Esophagus muscularis mucosa (tissue), 4 donors: ENCODE data around the gene RNFT2. TPM values are rescaled to one million over a fixed set of nuclear protein-coding genes. Genes with fewer than 3 reads are reported as not detected.

Experiments used
- DNase-seq: peaks from one replicate; pipeline ENCODE4 v3.0.0-alpha.2; 2017; ENCODE audit errors: extremely low spot score
- H3K27ac ChIP-seq, 4 donors: fragments of 200-600 bp; sonication (generic); replicated peaks in 1 of 4; 1 replicate in 3 of 4; 2 replicates in 1 of 4; pipeline ENCODE4 v1.5.1; 2016 to 2019; ENCODE audit warnings: mild to moderate bottlenecking in 1 of 4
- H3K27me3 ChIP-seq, 4 donors: fragments of 200-600 bp; sonication (generic); one replicate each; pipeline versions ENCODE4 v1.5.1 to v1.6.0; 2016 to 2019
- H3K36me3 ChIP-seq, 4 donors: fragments of 200-600 bp; sonication (generic); one replicate each; pipeline ENCODE4 v1.5.1; 2016 to 2019
- H3K4me1 ChIP-seq, 4 donors: fragments of 200-600 bp; sonication (generic); one replicate each; pipeline ENCODE4 v1.5.1; 2016 to 2019
- H3K4me3 ChIP-seq, 4 donors: fragments of 200-600 bp; sonication (generic); 1 replicate in 2 of 4; 2 replicates in 2 of 4; pipeline ENCODE4 v1.5.1; 2016 to 2019; ENCODE audit warnings: mild to moderate bottlenecking in 4 of 4, moderate library complexity in 1 of 4
- H3K9me3 ChIP-seq, 4 donors: fragments of 200-600 bp; sonication (generic); 1 replicate in 3 of 4; 2 replicates in 1 of 4; pipeline ENCODE4 v1.5.1; 2016 to 2019
- EP300 ChIP-seq: sonication (generic); formaldehyde crosslinking; IDR thresholded peaks from one replicate; pipeline ENCODE4 v1.6.1; 2017; ENCODE audit warnings: antibody characterized with exemption
- POLR2A ChIP-seq: fragments of 450-650 bp; IDR thresholded peaks from one replicate; pipeline ENCODE4 v1.6.1; 2017; ENCODE audit warnings: antibody characterized with exemption, moderate library complexity, mild to moderate bottlenecking, low read depth
- POLR2AphosphoS5 ChIP-seq, 2 donors: sonication (generic); formaldehyde crosslinking; IDR thresholded peaks; one replicate each; pipeline ENCODE4 v1.6.1; 2017; ENCODE audit warnings: antibody characterized with exemption in 2 of 2
- WGBS: methylation state at CpG from one replicate; pipeline ENCODE4 v1.1.5; 2018; 5-methylcytosine and 5-hydroxymethylcytosine counted together
- intact Hi-C: fragments of 100-400 bp; cut with DNase I; formaldehyde crosslinking; loops from one replicate; pipeline ENCODE4 v1.15.1; 2023
- small RNA-seq, 3 donors: library from RNA; depleted of rRNA; stranded (forward); fragments of <200 nt; gene quantifications; one replicate each; pipeline ENCODE3, GENCODE V24; 2016
- total RNA-seq, 4 donors: library from RNA; depleted of rRNA; stranded (reverse); fragments of >200 nt; gene quantifications; one replicate each; pipeline versions ENCODE4 v1.1.0 to v1.2.1, GENCODE V29; 2016
- TF ChIP-seq, protein P1 (sequence below), 3 experiments: fragments of 200-600 bp in 2 of 3; fragments of 450-650 bp in 1 of 3; sonication (generic) in 2 of 3; IDR thresholded peaks; one replicate each; pipeline ENCODE4 v1.5.1; 2017 to 2019; ENCODE audit warnings: antibody characterized with exemption in 3 of 3, mild to moderate bottlenecking in 2 of 3, moderate library complexity in 1 of 3

RNFT2 gene
- total RNA-seq, 4 donors from 2014 or later = 0.17 to 0.63 (median 0.34) TPM

DNA sequence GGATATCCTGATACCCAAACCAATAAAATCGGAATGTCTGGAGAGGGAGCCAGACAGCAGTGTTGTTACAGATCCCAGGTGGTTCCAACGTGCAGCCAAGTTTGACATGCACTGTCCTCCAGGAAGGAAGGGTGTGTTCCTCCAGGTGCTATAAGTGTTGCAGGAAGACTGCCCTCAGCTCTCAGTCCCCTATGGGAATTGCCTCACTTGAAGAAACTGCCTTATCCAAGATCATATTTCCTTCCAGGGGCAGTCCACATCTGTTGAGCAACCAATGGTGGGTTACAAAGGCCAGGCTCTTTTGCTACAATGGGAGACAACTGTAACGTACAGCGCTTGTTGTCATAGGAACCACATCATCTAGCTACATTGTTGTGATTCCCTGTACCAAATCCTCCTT is 159.4 kb downstream of the RNFT2 start:
- WGBS = 81% methylated on average over 4 of the region's 4 CpGs

DNA sequence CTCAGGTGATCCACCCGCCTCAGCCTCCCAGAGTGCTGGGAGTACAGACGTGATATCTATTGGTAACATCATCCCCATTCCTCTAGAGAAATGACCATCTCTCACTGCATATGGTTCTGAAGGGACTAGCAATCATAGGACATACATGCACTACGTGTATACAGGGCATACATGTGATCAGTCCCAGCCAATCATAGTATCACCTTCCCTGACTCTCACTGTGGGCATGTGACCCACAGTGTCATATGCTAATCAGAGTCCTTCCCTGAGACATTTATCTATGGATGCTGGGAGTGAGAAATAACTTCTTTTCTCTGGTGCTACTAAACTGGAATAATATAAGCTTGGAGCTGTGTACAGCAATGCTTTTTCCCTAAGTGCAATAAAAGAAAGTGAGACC is 160.6 kb downstream of the RNFT2 start:
- H3K4me3 ChIP-seq = no peak overlapping the region
- no peaks in the 10 kb centered on the region for H3K36me3 ChIP-seq
- H3K27me3 ChIP-seq = peaks cover 0 to 55% (median 0%) of the 10 kb centered on the region in 4 donors
- H3K27ac ChIP-seq = no peak overlapping the region
- TF ChIP-seq EP300 = no peak
- TF ChIP-seq, protein P1, sequence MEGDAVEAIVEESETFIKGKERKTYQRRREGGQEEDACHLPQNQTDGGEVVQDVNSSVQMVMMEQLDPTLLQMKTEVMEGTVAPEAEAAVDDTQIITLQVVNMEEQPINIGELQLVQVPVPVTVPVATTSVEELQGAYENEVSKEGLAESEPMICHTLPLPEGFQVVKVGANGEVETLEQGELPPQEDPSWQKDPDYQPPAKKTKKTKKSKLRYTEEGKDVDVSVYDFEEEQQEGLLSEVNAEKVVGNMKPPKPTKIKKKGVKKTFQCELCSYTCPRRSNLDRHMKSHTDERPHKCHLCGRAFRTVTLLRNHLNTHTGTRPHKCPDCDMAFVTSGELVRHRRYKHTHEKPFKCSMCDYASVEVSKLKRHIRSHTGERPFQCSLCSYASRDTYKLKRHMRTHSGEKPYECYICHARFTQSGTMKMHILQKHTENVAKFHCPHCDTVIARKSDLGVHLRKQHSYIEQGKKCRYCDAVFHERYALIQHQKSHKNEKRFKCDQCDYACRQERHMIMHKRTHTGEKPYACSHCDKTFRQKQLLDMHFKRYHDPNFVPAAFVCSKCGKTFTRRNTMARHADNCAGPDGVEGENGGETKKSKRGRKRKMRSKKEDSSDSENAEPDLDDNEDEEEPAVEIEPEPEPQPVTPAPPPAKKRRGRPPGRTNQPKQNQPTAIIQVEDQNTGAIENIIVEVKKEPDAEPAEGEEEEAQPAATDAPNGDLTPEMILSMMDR (IDR thresholded peaks at IDR 0.05) = no peak
- no peak for TF ChIP-seq POLR2AphosphoS5 (IDR thresholded peaks at IDR 0.05)
- TF ChIP-seq POLR2A = no peak
- WGBS = 53% methylated on average over 3 of the region's 3 CpGs
- DNase-seq = no peak
- intact Hi-C loops = no loop called here
- no peaks in the 10 kb centered on the region for H3K4me1 ChIP-seq
- H3K9me3 ChIP-seq = no peaks in the 10 kb centered on the region

More for the DNA sequence above, 159.4 kb downstream of the RNFT2 start:
- peaks cover 0 to 48% (median 0%) of the 10 kb centered on the region in 4 donors for H3K27me3 ChIP-seq
- no peaks in the 10 kb centered on the region for H3K4me1 ChIP-seq
- intact Hi-C loops = no loop called here
- no peak overlapping the region for H3K4me3 ChIP-seq
- TF ChIP-seq POLR2A (no peak), EP300 (no peak), POLR2AphosphoS5 (IDR thresholded peaks at IDR 0.05) (no peak)
- TF ChIP-seq, protein P1 (IDR thresholded peaks at IDR 0.05) = no peak
- H3K27ac ChIP-seq = no peak overlapping the region
- H3K36me3 ChIP-seq = no peaks in the 10 kb centered on the region
- DNase-seq = no peak
- no peaks in the 10 kb centered on the region for H3K9me3 ChIP-seq

DNA sequence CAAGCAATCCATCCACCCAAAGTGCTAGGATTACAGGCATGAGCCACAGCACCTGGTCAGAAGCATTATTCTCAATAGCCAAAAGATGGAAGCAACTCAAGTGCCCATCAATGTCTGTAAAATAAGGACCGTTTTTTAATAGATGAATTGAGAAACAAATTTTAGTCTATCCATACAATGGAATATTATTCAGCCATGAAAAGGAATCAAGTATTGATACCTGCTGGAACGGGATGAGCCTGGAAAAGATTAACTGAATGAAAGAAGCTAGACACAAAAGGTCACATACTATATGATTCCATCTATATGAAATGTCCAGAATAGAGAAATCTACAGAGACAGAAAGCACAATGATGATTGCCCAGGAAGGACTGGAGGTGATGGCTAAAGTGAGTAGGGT is 163.5 kb downstream of the RNFT2 start:
- TF ChIP-seq POLR2AphosphoS5 (IDR thresholded peaks at IDR 0.05) = no peak
- no peak for TF ChIP-seq POLR2A
- TF ChIP-seq EP300 = no peak
- TF ChIP-seq, protein P1 (IDR thresholded peaks at IDR 0.05) = no peak
- WGBS = 81% methylated on average over 2 of the region's 2 CpGs
- Histone ChIP-seq H3K36me3 (no peaks in the 10 kb centered on the region), H3K9me3 (no peaks in the 10 kb centered on the region), H3K4me3 (no peak overlapping the region), H3K27me3 (peaks cover 0 to 62% (median 0%) of the 10 kb centered on the region in 4 donors), H3K27ac (no peak overlapping the region), H3K4me1 (no peaks in the 10 kb centered on the region)
- intact Hi-C loops = no loop called here
- DNase-seq = no peak

Small RNA genes within 50 kb of the gene (small RNA-seq; reads per million reads assigned to genes)
- gene RNU6-558P = 0 reads per million in 3 donors

Other genes with a start within 250 kb of the RNFT2 start
- 1 to 10 TPM in 2 of 4 donors, under 1 TPM in 1, not detected in 1; 0.83 to 3.0 (median 1.8) TPM for gene MAP1LC3B2, start 178.9 kb upstream of the RNFT2 start, total RNA-seq
- gene SPRING1, start 246 bp upstream of the RNFT2 start, total RNA-seq = 10 to 100 TPM in 3 of 4 donors, 1 to 10 TPM in 1; 6.2 to 19.2 (median 16.3) TPM
- gene HRK, start 143.1 kb downstream of the RNFT2 start, total RNA-seq = under 1 TPM in 2 of 4 donors, not detected in 2; 0.11 to 0.17 TPM
- 10 to 100 TPM; 11.9 to 13.9 (median 13.3) TPM for gene FBXW8, start 172.6 kb downstream of the RNFT2 start, total RNA-seq